RWPE2 (cell line): ENCODE data around the gene SIX3.
A peak's percentile ranks its signal among the peaks of the same experiment; 100 is the strongest.

Source experiments
- ATAC-seq: fragments of 200-7000 bp; cut with Tn5 transposase; 3 replicates; pipeline ENCODE4 v1.9.1; 2021; ENCODE audit warnings: low read depth
- DNase-seq: peaks from one replicate; pipeline ENCODE4 v3.0.0-alpha.2; 2020; ENCODE audit warnings: low spot score
- H3K27ac ChIP-seq: fragments of 450-650 bp; 2 replicates; pipeline ENCODE4 v1.5.1; 2017; ENCODE audit warnings: mild to moderate bottlenecking; ENCODE audit not compliant: poor library complexity, severe bottlenecking
- H3K27me3 ChIP-seq: fragments of 250-450 bp; sonication (Bioruptor Pico); 2 replicates; pipeline ENCODE4 v1.5.1; 2021; ENCODE audit warnings: mild to moderate bottlenecking, moderate library complexity; ENCODE audit not compliant: insufficient read depth, poor library complexity, severe bottlenecking
- H3K36me3 ChIP-seq: fragments of 250-450 bp; sonication (Bioruptor Pico); 2 replicates; pipeline ENCODE4 v1.5.1; 2020; ENCODE audit warnings: low read depth, mild to moderate bottlenecking, moderate library complexity
- H3K4me1 ChIP-seq: fragments of 250-450 bp; sonication (Bioruptor Pico); 2 replicates; pipeline ENCODE4 v1.5.1; 2021; ENCODE audit warnings: mild to moderate bottlenecking, moderate library complexity; ENCODE audit not compliant: insufficient read depth, poor library complexity, severe bottlenecking
- H3K4me3 ChIP-seq: fragments of 250-450 bp; sonication (Bioruptor Pico); 2 replicates; pipeline ENCODE4 v1.5.1; 2021; ENCODE audit warnings: mild to moderate bottlenecking, moderate library complexity; ENCODE audit not compliant: severe bottlenecking
- H3K9me3 ChIP-seq: fragments of 250-450 bp; sonication (Bioruptor Pico); 2 replicates; pipeline ENCODE4 v1.5.1; 2021; ENCODE audit warnings: mild to moderate bottlenecking, moderate library complexity; ENCODE audit not compliant: severe bottlenecking
- TF ChIP-seq, protein P1 (sequence below): fragments of 450-650 bp; IDR thresholded peaks from one replicate; pipeline ENCODE4 v1.5.1; 2017; ENCODE audit warnings: mild to moderate bottlenecking, moderate library complexity; ENCODE audit not compliant: poor library complexity, severe bottlenecking

SIX3 gene

DNA sequence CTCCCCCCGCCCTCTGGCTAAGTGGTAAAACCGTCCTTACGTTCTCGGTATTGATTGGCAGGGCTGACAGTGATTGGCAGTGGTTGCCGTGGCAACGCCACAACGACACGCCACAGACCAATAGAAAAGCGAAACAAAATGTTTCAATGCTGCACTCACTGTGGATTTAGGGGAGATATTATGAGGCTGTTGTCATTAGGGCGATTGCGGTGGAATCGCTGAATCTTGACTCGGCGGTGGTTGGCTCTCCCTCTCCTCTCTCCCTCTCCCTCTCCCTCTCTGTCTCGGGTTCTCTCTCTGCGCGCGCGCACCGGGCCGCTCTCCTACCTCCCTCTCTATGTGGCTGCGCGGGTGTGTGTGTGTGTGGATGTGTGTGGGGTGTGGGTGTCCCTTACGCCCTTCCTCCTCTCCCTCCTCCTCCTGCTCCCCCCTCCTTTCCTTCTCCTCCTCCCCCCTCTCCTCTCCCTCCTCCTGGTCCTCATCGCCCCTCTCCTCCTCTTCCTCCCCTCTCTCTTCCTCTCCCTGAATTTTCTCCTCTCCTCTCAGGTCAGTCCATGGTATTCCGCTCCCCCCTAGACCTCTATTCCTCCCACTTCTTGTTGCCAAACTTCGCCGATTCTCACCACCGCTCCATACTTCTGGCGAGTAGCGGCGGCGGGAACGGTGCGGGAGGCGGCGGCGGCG is at the start of gene SIX3:
SIX3 (plus strand) TSS at position 152 of the 684 bp plus-strand sequence; CDS start at position 555, 403 bp downstream.
- TF ChIP-seq, protein P1, sequence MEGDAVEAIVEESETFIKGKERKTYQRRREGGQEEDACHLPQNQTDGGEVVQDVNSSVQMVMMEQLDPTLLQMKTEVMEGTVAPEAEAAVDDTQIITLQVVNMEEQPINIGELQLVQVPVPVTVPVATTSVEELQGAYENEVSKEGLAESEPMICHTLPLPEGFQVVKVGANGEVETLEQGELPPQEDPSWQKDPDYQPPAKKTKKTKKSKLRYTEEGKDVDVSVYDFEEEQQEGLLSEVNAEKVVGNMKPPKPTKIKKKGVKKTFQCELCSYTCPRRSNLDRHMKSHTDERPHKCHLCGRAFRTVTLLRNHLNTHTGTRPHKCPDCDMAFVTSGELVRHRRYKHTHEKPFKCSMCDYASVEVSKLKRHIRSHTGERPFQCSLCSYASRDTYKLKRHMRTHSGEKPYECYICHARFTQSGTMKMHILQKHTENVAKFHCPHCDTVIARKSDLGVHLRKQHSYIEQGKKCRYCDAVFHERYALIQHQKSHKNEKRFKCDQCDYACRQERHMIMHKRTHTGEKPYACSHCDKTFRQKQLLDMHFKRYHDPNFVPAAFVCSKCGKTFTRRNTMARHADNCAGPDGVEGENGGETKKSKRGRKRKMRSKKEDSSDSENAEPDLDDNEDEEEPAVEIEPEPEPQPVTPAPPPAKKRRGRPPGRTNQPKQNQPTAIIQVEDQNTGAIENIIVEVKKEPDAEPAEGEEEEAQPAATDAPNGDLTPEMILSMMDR = no peak
- no peaks in the 10 kb centered on the region for H3K36me3 ChIP-seq
- ATAC-seq (peak; percentile 69), DNase-seq (peak; percentile 42)
- no peak within 1 kb of the TSS for H3K27ac ChIP-seq
- H3K9me3 ChIP-seq = no peaks in the 10 kb centered on the region
- no peaks in the 10 kb centered on the region for H3K4me1 ChIP-seq
- H3K27me3 ChIP-seq = peaks cover 92% of the 10 kb centered on the region
- H3K4me3 ChIP-seq = peak within 1 kb of the TSS; percentile 31

- Histone ChIP-seq H3K27ac (no peak overlapping the region), H3K27me3 (no peaks in the 10 kb centered on the region), H3K9me3 (no peaks in the 10 kb centered on the region), H3K4me1 (no peaks in the 10 kb centered on the region), H3K4me3 (no peak overlapping the region), H3K36me3 (no peaks in the 10 kb centered on the region)
- no peak for ATAC-seq
- TF ChIP-seq, protein P1 = no peak
- DNase-seq = no peak
Observed at GRCh38 chr2:44894058-44894457, 47.4 kb upstream of the SIX3 start.

GRCh38 chr2:44895061-44895460 is 46.4 kb upstream of the SIX3 start:
- no peak overlapping the region for H3K4me3 ChIP-seq
- ATAC-seq = no peak
- H3K36me3 ChIP-seq = no peaks in the 10 kb centered on the region
- no peak for DNase-seq
- TF ChIP-seq, protein P1 = no peak
- no peaks in the 10 kb centered on the region for H3K9me3 ChIP-seq
- H3K27ac ChIP-seq = no peak overlapping the region
- H3K4me1 ChIP-seq = no peaks in the 10 kb centered on the region
- H3K27me3 ChIP-seq = no peaks in the 10 kb centered on the region

GRCh38 chr2:44897406-44897805 is 44.1 kb upstream of the SIX3 start:
- Histone ChIP-seq H3K4me3 (no peak overlapping the region), H3K4me1 (peaks cover 3% of the 10 kb centered on the region), H3K9me3 (no peaks in the 10 kb centered on the region), H3K27me3 (no peaks in the 10 kb centered on the region), H3K27ac (no peak overlapping the region), H3K36me3 (no peaks in the 10 kb centered on the region)
- no peak for DNase-seq
- no peak for ATAC-seq
- TF ChIP-seq, protein P1 = peak; percentile 17
